H1 (cell line): Measurements from ENCODE around the gene AFAP1L2. TPM values are rescaled to one million over a fixed set of nuclear protein-coding genes. Genes with fewer than 3 reads are reported as not detected.

Experiments used
- CTCF ChIA-PET: fragments of 300-600 bp; sonication (Branson Sonifier 250); formaldehyde crosslinking; loops from one replicate; lab custom pipeline; 2021; ENCODE audit not compliant: partially characterized antibody; lab: Charles Lee
- POLR2A ChIA-PET: fragments of 300-600 bp; sonication (Branson Sonifier 250); formaldehyde crosslinking; loops from one replicate; lab custom pipeline; 2021; ENCODE audit warnings: inconsistent platforms; ENCODE audit not compliant: partially characterized antibody; lab: Charles Lee
- DNase-seq, 2 experiments: peaks; one replicate each; pipeline versions ENCODE4 v3.0.0 to v3.0.0-alpha.2; 2010 to 2022; ENCODE audit warnings: low spot score in 2 of 2, low read depth in 1 of 2, mixed read lengths in 1 of 2
- FAIRE-seq: peaks from 2 replicates; lab custom pipeline; 2011; peaks lifted over from hg19 to GRCh38; lab: Jason Lieb, UNC
- H2AFZ ChIP-seq: 2 replicates; pipeline ENCODE4 v1.8.1; 2012; ENCODE audit warnings: low read length, inconsistent platforms
- H2AK5ac ChIP-seq: 2 replicates; pipeline ENCODE4 v1.6.1; 2013; ENCODE audit warnings: low read depth, low read length
- H2BK120ac ChIP-seq: replicated peaks from 2 replicates; pipeline ENCODE3; 2013; ENCODE audit warnings: low read depth, low read length, inconsistent platforms
- H2BK12ac ChIP-seq: 2 replicates; pipeline ENCODE4 v1.6.1; 2013; ENCODE audit warnings: low read depth, low read length
- H2BK15ac ChIP-seq: 2 replicates; pipeline ENCODE4 v1.6.1; 2013; ENCODE audit warnings: low read length
- H2BK20ac ChIP-seq: 2 replicates; pipeline ENCODE4 v1.6.1; 2013; ENCODE audit warnings: low read length
- H2BK5ac ChIP-seq: 2 replicates; pipeline ENCODE4 v1.6.1; 2013; ENCODE audit warnings: low read depth, low read length
- H3K14ac ChIP-seq: 2 replicates; pipeline ENCODE4 v1.6.1; 2013; ENCODE audit warnings: inconsistent platforms; ENCODE audit not compliant: insufficient read length
- H3K18ac ChIP-seq: 2 replicates; pipeline ENCODE4 v1.6.1; 2013; ENCODE audit warnings: low read length; ENCODE audit errors: extremely low read depth
- H3K23ac ChIP-seq: 2 replicates; pipeline ENCODE4 v1.6.1; 2013; ENCODE audit warnings: inconsistent platforms; ENCODE audit not compliant: insufficient read length
- H3K23me2 ChIP-seq: 2 replicates; pipeline ENCODE4 v1.6.1; 2013; ENCODE audit warnings: low read depth, low read length
- H3K27ac ChIP-seq: 2 replicates; pipeline ENCODE4 v1.6.1; 2011; ENCODE audit warnings: low read depth, low read length, inconsistent platforms
- H3K27me3 ChIP-seq, 4 experiments: replicated peaks in 1 of 4; 1 replicate in 1 of 4; 2 replicates in 3 of 4; pipeline versions ENCODE4 v1.6.1 to v1.8.1; 2011 to 2013; ENCODE audit warnings: low read length in 3 of 4, mild to moderate bottlenecking in 3 of 4, inconsistent platforms in 2 of 4, mixed read lengths in 2 of 4, moderate library complexity in 1 of 4; ENCODE audit not compliant: control insufficient read depth in 3 of 4, insufficient read depth in 3 of 4; ENCODE audit errors: extremely low read depth in 1 of 4
- H3K36me3 ChIP-seq, 4 experiments: 2 replicates each; pipeline versions ENCODE4 v1.6.1 to v1.8.1; 2011 to 2013; ENCODE audit warnings: mild to moderate bottlenecking in 4 of 4, low read length in 3 of 4, moderate library complexity in 2 of 4, control low read depth in 1 of 4, inconsistent platforms in 1 of 4; ENCODE audit not compliant: insufficient read depth in 4 of 4, control insufficient read depth in 2 of 4
- H3K4ac ChIP-seq: replicated peaks from 2 replicates; pipeline ENCODE3; 2013; ENCODE audit warnings: low read length, low read depth, mixed read lengths, inconsistent platforms; ENCODE audit not compliant: insufficient read length
- H3K4me1 ChIP-seq, 4 experiments: replicated peaks in 1 of 4; 1 replicate in 1 of 4; 2 replicates in 3 of 4; pipeline versions ENCODE4 v1.6.1 to v1.8.1; 2011 to 2013; ENCODE audit warnings: low read length in 3 of 4, inconsistent platforms in 2 of 4, mixed read lengths in 1 of 4; ENCODE audit not compliant: insufficient read depth in 4 of 4, control insufficient read depth in 3 of 4
- H3K4me2 ChIP-seq, 2 experiments: 2 replicates each; pipeline versions ENCODE4 v1.6.1 to v1.8.1; 2011 to 2013; ENCODE audit warnings: low read depth in 2 of 2, low read length in 2 of 2, control low read depth in 1 of 2, inconsistent platforms in 1 of 2, mild to moderate bottlenecking in 1 of 2; ENCODE audit not compliant: insufficient read depth in 1 of 2
- H3K4me3 ChIP-seq, 4 experiments: fragments of 200-600, 300-600 bp in 1 of 4; sonication (generic), shearing (Covaris generic), sonication (Bioruptor Twin) in 1 of 4; 2 replicates each; pipeline versions ENCODE4 v1.5.1 to v1.8.1; 2011 to 2016; ENCODE audit warnings: low read length in 4 of 4, low read depth in 3 of 4, control low read depth in 2 of 4, inconsistent platforms in 2 of 4, mild to moderate bottlenecking in 2 of 4, mixed read lengths in 1 of 4, moderate library complexity in 1 of 4; ENCODE audit not compliant: insufficient read depth in 2 of 4; ENCODE audit errors: extremely low read depth in 1 of 4
- H3K56ac ChIP-seq: replicated peaks from 2 replicates; pipeline ENCODE3; 2013; ENCODE audit warnings: low read depth, mild to moderate bottlenecking, mixed read lengths, low read length, inconsistent platforms; ENCODE audit not compliant: insufficient read length
- H3K79me1 ChIP-seq: 2 replicates; pipeline ENCODE4 v1.6.1; 2013; ENCODE audit warnings: low read depth, low read length, control low read depth
- H3K79me2 ChIP-seq, 2 experiments: 2 replicates each; pipeline versions ENCODE4 v1.6.1 to v1.8.1; 2012 to 2013; ENCODE audit warnings: low read length in 2 of 2, mild to moderate bottlenecking in 2 of 2, inconsistent platforms in 1 of 2; ENCODE audit not compliant: insufficient read depth in 2 of 2, control insufficient read depth in 1 of 2
- H3K9ac ChIP-seq, 4 experiments: replicated peaks in 1 of 4; 1 replicate in 1 of 4; 2 replicates in 3 of 4; pipeline versions ENCODE4 v1.6.1 to v1.8.1; 2011 to 2013; ENCODE audit warnings: low read depth in 3 of 4, low read length in 3 of 4, control low read depth in 2 of 4, mild to moderate bottlenecking in 2 of 4, moderate library complexity in 2 of 4, inconsistent platforms in 1 of 4; ENCODE audit errors: extremely low read depth in 1 of 4
- H3K9me3 ChIP-seq, 2 experiments: 2 replicates each; pipeline versions ENCODE4 v1.6.1 to v1.8.1; 2012 to 2013; ENCODE audit warnings: mild to moderate bottlenecking in 2 of 2, moderate library complexity in 2 of 2, control low read depth in 1 of 2, inconsistent platforms in 1 of 2, low read depth in 1 of 2, low read length in 1 of 2, mixed read lengths in 1 of 2; ENCODE audit not compliant: insufficient read depth in 2 of 2
- H4K20me1 ChIP-seq, 2 experiments: replicated peaks in 1 of 2; 2 replicates each; pipeline versions ENCODE3 to v1.8.1; 2011 to 2013; ENCODE audit warnings: inconsistent platforms in 2 of 2, low read length in 2 of 2, mild to moderate bottlenecking in 1 of 2; ENCODE audit not compliant: insufficient read depth in 2 of 2, control insufficient read depth in 1 of 2
- H4K5ac ChIP-seq: 2 replicates; pipeline ENCODE4 v1.6.1; 2013; ENCODE audit warnings: low read length, low read depth, mixed read lengths, inconsistent platforms; ENCODE audit not compliant: insufficient read length
- H4K8ac ChIP-seq: 2 replicates; pipeline ENCODE4 v1.8.0; 2013; ENCODE audit warnings: mild to moderate bottlenecking, moderate library complexity, low read length, inconsistent platforms; ENCODE audit not compliant: insufficient read depth; ENCODE audit errors: extremely low read depth
- H4K91ac ChIP-seq: replicated peaks from 2 replicates; pipeline ENCODE3; 2013; ENCODE audit warnings: low read length, mixed read lengths, inconsistent platforms; ENCODE audit not compliant: insufficient read length
- BACH1 ChIP-seq: IDR thresholded peaks from 2 replicates; pipeline ENCODE4 v1.6.1; 2012; ENCODE audit warnings: low read length, improper control_type of control experiment
- EGR1 ChIP-seq: IDR thresholded peaks from 2 replicates; pipeline ENCODE4 v1.6.1; 2011; ENCODE audit warnings: low read depth, low read length, borderline replicate concordance
- HDAC2 ChIP-seq, 2 experiments: fragments of 300-600 bp in 1 of 2; sonication (generic) in 1 of 2; IDR thresholded peaks; 2 replicates each; pipeline ENCODE4 v1.6.1; 2011 to 2012; ENCODE audit warnings: low read depth in 2 of 2, low read length in 2 of 2, mild to moderate bottlenecking in 2 of 2, moderate library complexity in 2 of 2, borderline replicate concordance in 1 of 2, inconsistent platforms in 1 of 2
- KDM4A ChIP-seq: IDR thresholded peaks from one replicate; pipeline ENCODE4 v1.7.1; 2012; ENCODE audit warnings: low read depth, mild to moderate bottlenecking, moderate library complexity, low read length, inconsistent platforms; ENCODE audit not compliant: severe bottlenecking
- MAFK ChIP-seq: IDR thresholded peaks from 2 replicates; pipeline ENCODE4 v1.6.1; 2012; ENCODE audit warnings: low read depth, mild to moderate bottlenecking, improper control_type of control experiment, low read length
- SAP30 ChIP-seq: fragments of 300-600 bp; sonication (generic); IDR thresholded peaks from 2 replicates; pipeline ENCODE4 v1.7.1; 2012; ENCODE audit warnings: low read length, moderate library complexity, mild to moderate bottlenecking, inconsistent platforms; ENCODE audit not compliant: insufficient read depth, insufficient replicate concordance
- SP2 ChIP-seq: IDR thresholded peaks from 2 replicates; pipeline ENCODE4 v1.6.1; 2012; ENCODE audit warnings: mild to moderate bottlenecking, low read length, inconsistent platforms
- USF2 ChIP-seq: IDR thresholded peaks from 2 replicates; pipeline ENCODE4 v1.6.1; 2011; ENCODE audit warnings: low read length, improper control_type of control experiment
- WGBS, 2 experiments: shearing (Covaris generic) in 1 of 2; methylation state at CpG; one replicate each; pipeline versions ENCODE4 v1.1.6 to v1.1.7; 2013 to 2015; ENCODE audit warnings: low lambda C conversion rate in 2 of 2, mixed read lengths in 2 of 2, inconsistent platforms in 1 of 2, low coverage in 1 of 2, missing lambda C conversion rate in 1 of 2; ENCODE audit not compliant: insufficient replicate concordance in 2 of 2, insufficient coverage in 1 of 2, insufficient read length in 1 of 2; ENCODE audit errors: extremely low coverage in 1 of 2, missing lambda C conversion rate in 1 of 2; 5-methylcytosine and 5-hydroxymethylcytosine counted together
- polyA plus RNA-seq, 7 experiments: library from polyadenylated mRNA; depleted of rRNA in 3 of 7; stranded (reverse) in 5 of 7; unstranded in 2 of 7; fragments of >200 nt in 5 of 7; fragments of 200-250 nt in 2 of 7; gene quantifications; 1 replicate in 5 of 7; 2 replicates in 1 of 7; 4 replicates in 1 of 7; pipeline versions ENCODE4 v1.2.1 to v1.2.3, GENCODE V29; 2011 to 2013; ENCODE audit warnings: missing spikeins in 2 of 7, mixed read lengths in 2 of 7
- total RNA-seq: library from RNA; stranded (reverse); fragmentation: NEBNext Ultra II Directional; extraction: Animal tissue kit (Norgen Biotek cat#: 25700); gene quantifications from 2 replicates; pipeline ENCODE4 v1.2.1, GENCODE V29; 2021
- TF ChIP-seq, protein P1 (sequence below): IDR thresholded peaks from 2 replicates; pipeline ENCODE4 v1.6.1; 2012; ENCODE audit warnings: inconsistent platforms

AFAP1L2 gene
- total and polyA plus RNA-seq, 2 of the 8 experiments (the other 6 are each of a cell fraction or from before 2014, with no cell fraction given), result 3.9 to 6.4 TPM

- H3K4ac ChIP-seq, result no peak overlapping the region
- H2BK12ac ChIP-seq, result no peak overlapping the region
- no peak overlapping the region for H2AFZ ChIP-seq
- no peak overlapping the region for H2BK120ac ChIP-seq
- H3K9ac ChIP-seq, result no peak overlapping the region; a peak in 1 of 7 replicates
- H4K5ac ChIP-seq, result no peak overlapping the region
- H4K8ac ChIP-seq, result no peak overlapping the region
- no peak overlapping the region for H3K27ac ChIP-seq
- TF ChIP-seq SP2, result no peak
- TF ChIP-seq SAP30, result no peak
- no peak for TF ChIP-seq USF2
- no peak for TF ChIP-seq KDM4A
- TF ChIP-seq BACH1, result no peak
- no peak for TF ChIP-seq MAFK
- TF ChIP-seq EGR1, result no peak
- TF ChIP-seq HDAC2 (IDR thresholded peaks at IDR 0.05; ENCODE audit: borderline replicate concordance in 1 of 2, low read depth in 2 of 2, low read length in 2 of 2), result no peak
- TF ChIP-seq, protein P1, sequence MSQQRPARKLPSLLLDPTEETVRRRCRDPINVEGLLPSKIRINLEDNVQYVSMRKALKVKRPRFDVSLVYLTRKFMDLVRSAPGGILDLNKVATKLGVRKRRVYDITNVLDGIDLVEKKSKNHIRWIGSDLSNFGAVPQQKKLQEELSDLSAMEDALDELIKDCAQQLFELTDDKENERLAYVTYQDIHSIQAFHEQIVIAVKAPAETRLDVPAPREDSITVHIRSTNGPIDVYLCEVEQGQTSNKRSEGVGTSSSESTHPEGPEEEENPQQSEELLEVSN, result no peak
- TF ChIP-seq, all 59 proteins: peak for 0
- Histone ChIP-seq H2BK5ac (no peak overlapping the region), H4K91ac (no peak overlapping the region), H3K36me3 (no peaks in the 10 kb centered on the region), H3K9me3 (no peaks in the 10 kb centered on the region), H3K4me2 (no peak overlapping the region), H3K18ac (no peak overlapping the region), H3K14ac (no peak overlapping the region), H3K79me2 (no peaks in the 10 kb centered on the region), H3K4me1 (peaks cover 0 to 4% (median 2%) of the 10 kb centered on the region in 4 experiments; a peak in 3 of 7 replicates), H3K27me3 (no peaks in the 10 kb centered on the region), H3K23me2 (no peaks in the 10 kb centered on the region), H3K79me1 (no peaks in the 10 kb centered on the region; the same call in 1 of the 2 replicates), H3K56ac (no peak overlapping the region), H3K4me3 (no peak overlapping the region), H2AK5ac (no peak overlapping the region), H2BK20ac (no peak overlapping the region), H4K20me1 (no peaks in the 10 kb centered on the region), H2BK15ac (no peak overlapping the region), H3K23ac (no peak overlapping the region)
- no peak for DNase-seq
- WGBS, 2 experiments, result 92% methylated on average over 4 of the region's 4 CpGs; no CpG with 5 or more reads in 1 of the 2 experiments
- POLR2A ChIA-PET, result no interaction called here
- CTCF ChIA-PET, result interaction anchor here (15.1 kb wide), 1 partner anchor 24 kb away, joined by 209 read pairs; no protein-coding TSS in a partner anchor
- FAIRE-seq, result no peak
Measured at GRCh38 chr10:114364726-114365125, 39.6 kb downstream of the AFAP1L2 start.
